Hindlimb muscle (tissue), 1 donor: ENCODE results near the gene HRH3. TPM values are rescaled to one million over a fixed set of nuclear protein-coding genes. Genes with fewer than 3 reads are reported as not detected.

ENCODE experiments used
- DNase-seq: peaks from one replicate; pipeline ENCODE4 v3.0.0-alpha.2; 2013
- polyA plus RNA-seq: library from polyadenylated mRNA; unstranded; fragments of 120-200 nt; gene quantifications from one replicate; pipeline ENCODE4 v1.2.1, GENCODE V29; 2013; ENCODE audit not compliant: insufficient read length

Gene HRH3
- polyA plus RNA-seq, 1 donor, result 2.2 TPM

GRCh38 chr20:62174870-62175624, 45.0 kb downstream of the HRH3 start:
- no peak for DNase-seq

GRCh38 chr20:62174021-62174804, 45.9 kb downstream of the HRH3 start:
- DNase-seq, result no peak

DNA sequence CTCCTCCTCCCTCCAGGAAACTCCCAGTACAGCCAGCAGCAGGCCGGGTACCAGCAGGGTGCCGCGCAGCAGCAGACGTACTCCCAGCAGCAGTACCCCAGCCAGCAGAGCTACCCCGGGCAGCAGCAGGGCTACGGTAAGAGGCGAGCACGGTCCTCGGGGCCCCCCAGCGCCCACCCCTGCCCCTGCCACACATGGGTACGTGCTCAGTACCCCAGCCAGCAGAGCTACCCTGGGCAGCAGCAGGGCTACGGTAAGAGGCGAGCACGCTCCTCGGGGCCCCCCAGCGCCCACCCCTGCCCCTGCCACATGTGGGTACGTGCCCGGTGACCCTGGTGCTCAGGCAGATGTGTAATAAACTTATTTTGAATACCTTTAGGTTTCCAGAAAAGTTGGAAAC, 47.4 kb downstream of the HRH3 start:
- DNase-seq, result no peak

- no peak for DNase-seq
Observed at GRCh38 chr20:62171245-62171644, 48.8 kb downstream of the HRH3 start.

GRCh38 chr20:62170536-62170935, 49.5 kb downstream of the HRH3 start:
- no peak for DNase-seq

DNA sequence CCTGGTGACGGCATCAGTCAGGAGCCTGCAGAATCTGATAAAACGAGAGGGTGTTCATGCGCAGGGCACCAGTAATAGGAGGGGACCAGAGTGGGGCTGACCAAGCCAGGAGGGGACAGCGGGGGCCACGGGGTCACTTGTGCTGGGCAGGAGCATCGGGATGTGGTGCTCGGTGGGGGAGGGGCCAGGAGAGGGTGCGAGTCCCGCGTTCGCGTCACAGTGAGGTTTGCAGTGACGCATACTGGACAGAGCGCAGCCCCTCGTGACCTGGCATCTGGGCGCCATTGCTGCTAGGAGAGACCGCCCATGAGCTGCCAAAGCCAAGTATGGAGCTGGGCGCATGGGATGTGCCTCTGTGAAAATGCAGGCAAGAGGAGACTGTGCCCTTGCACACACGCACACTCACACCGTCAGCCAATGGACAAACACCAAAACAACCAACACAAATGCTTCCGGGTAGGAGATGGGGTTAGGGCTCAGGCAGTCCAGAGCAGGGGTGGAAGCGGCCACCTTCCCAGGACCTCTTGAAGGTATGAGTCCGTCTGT, 51.1 kb downstream of the HRH3 start:
- DNase-seq, result no peak

DNA sequence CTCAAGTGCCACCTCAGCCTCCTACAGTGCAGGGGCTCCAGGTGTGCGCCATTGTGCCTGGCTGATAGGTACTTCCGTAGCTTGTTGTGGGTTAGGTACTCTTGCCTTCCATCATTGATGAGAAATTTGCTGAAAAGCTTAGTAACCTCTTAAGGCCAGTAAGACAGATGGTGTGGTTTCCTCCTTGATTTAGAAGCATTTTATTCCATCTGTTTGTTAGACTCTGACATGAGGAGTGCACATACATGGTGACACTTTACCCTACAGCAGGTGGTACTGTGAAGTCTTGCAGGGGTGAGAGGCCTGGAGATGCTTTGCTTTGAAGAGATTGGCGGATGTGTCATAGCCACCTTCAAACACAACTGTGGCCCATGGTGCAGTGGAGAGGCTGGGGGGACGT, 52.0 kb downstream of the HRH3 start:
- DNase-seq, result no peak

- no peak for DNase-seq
Observed at GRCh38 chr20:62167474-62167873, 52.6 kb downstream of the HRH3 start.

DNA sequence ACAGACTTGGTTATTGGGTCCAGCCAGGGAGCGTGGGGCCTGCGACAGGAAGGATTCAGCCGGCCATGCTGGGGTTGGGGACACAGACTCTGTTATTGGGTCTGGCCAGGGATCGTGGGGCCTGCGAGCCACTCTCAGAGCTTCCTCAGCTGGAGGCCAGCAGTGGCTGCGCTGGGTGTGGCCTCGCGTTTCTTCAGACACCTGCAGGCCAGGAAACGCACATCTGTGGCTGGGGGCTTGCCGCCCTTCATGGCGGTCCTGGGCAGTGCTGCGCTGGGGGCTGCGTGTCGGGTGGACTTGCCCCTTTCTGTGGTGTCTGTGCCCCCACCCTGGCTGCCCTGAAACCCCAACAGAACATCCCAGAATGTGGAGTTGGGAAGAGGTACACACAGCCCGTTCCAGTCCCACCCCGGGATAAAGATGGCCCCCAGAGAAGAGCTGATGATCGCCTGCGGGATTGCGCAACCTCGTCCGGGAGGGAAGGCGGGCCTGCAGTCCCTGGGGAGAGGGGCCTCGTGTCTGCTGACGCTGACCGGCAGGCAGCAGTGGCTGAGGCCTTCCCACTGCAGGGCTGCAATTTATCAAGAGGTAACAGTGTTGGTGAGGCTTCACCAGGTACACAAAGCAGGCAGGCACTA, 54.2 kb downstream of the HRH3 start:
- DNase-seq, result no peak

Other genes starting within 250 kb of the HRH3 start
- 16.3 TPM for gene TAF4, start 154.4 kb downstream of the HRH3 start, polyA plus RNA-seq
- gene LSM14B, start 97.8 kb downstream of the HRH3 start, polyA plus RNA-seq, result 91.1 TPM
- 156 TPM for gene PSMA7, start 76.9 kb downstream of the HRH3 start, polyA plus RNA-seq
- gene SS18L1, start 76.5 kb downstream of the HRH3 start, polyA plus RNA-seq, result 17.8 TPM
- 35.7 TPM for gene MTG2, start 37.2 kb downstream of the HRH3 start, polyA plus RNA-seq
- gene OSBPL2, start 18.2 kb upstream of the HRH3 start, polyA plus RNA-seq, result 30.3 TPM
- gene ADRM1, start 82.7 kb upstream of the HRH3 start, polyA plus RNA-seq, result 69.4 TPM
- 96.2 TPM for gene LAMA5, start 147.0 kb upstream of the HRH3 start, polyA plus RNA-seq
- 1,182 TPM for gene RPS21, start 166.8 kb upstream of the HRH3 start, polyA plus RNA-seq
- 5.5 TPM for gene CABLES2, start 187.0 kb upstream of the HRH3 start, polyA plus RNA-seq
- not detected for gene RBBP8NL, start 207.3 kb upstream of the HRH3 start, polyA plus RNA-seq